ENCODE measurements around the gene ELMO2. TPM values are rescaled to one million over a fixed set of nuclear protein-coding genes. Genes with fewer than 3 reads are reported as not detected.

Gene ELMO2
- total and polyA plus RNA-seq, 5 donors from 2014 or later = 37.7 to 84.9 (median 44.8) TPM

DNA sequence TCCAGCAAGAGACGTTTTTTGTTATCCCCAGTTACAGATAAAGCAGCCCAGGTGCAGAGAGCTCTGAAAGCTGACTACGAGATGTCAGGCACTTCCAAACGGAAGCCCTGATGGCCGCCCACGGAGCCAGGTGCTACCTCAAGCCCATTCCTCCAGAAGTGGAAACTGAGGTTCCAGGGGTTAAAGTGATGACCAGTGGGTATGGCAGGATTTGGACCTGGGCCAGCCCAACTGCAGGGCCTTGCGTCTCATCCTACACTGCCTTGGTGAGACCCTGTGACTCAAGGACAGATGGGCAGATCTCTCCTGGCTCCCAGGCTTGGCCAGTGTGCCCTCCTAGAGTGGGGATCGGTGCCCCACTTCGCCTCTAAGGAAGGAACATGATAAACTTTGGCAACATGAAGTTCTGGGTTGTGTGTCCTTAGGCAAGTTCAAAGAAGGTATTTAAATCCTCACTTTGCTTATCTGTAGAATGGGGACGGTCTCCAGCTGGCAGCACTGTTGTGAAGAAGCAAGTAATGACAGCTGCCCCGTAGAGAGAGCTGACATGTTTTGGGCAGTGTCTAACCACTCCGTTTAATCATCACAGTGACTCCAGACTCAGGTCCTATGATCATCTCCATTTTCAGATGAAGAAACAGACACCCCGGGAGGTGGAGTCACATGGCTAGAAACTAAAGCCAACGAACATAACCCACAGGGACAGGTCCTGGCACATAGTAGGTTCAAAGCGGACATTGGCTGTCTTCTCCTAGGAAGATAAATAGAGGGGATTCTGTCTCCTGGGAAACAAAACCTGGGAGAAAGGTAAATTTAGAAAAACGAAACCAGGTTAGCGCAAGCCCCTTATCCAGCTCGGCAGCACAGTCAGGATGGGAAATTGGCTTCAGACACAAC, 63.7 kb downstream of the ELMO2 start:
- Mint-ChIP-seq H3K27me3 (peaks cover 24% of the 10 kb centered on the region), H3K9me3 (no peaks in the 10 kb centered on the region), H3K36me3 (peaks cover 4% of the 10 kb centered on the region), H3K27ac (peak overlapping the region; percentile 18 to 83 (median 74)), H3K4me1 (peaks cover 0 to 32% (median 15%) of the 10 kb centered on the region in 4 donors), H3K4me3 (peak overlapping the region in 3 of 4 donors; percentile 61 to 87 (median 80))
- no peak for DNase-seq
- no peak for ATAC-seq (ENCODE audit: low read depth in 2 of 2)
- Histone ChIP-seq H3K4me3 (ENCODE audit: low read depth, low read length) (peak overlapping the region; percentile 9), H3K4me1 (ENCODE audit: control insufficient read depth, insufficient read depth, low read length, poor library complexity, severe bottlenecking) (peaks cover 12% of the 10 kb centered on the region), H3K27ac (ENCODE audit: insufficient read depth, low read length, poor library complexity, severe bottlenecking) (no peak overlapping the region), H3K27me3 (ENCODE audit: control insufficient read depth, insufficient read depth, low read length) (peaks cover 7% of the 10 kb centered on the region), H3K9me3 (ENCODE audit: control insufficient read depth in 2 of 2, low read length in 2 of 2) (no peaks in the 10 kb centered on the region), H3K36me3 (ENCODE audit: control insufficient read depth, insufficient read depth, low read length) (peaks cover 4% of the 10 kb centered on the region)

DNA sequence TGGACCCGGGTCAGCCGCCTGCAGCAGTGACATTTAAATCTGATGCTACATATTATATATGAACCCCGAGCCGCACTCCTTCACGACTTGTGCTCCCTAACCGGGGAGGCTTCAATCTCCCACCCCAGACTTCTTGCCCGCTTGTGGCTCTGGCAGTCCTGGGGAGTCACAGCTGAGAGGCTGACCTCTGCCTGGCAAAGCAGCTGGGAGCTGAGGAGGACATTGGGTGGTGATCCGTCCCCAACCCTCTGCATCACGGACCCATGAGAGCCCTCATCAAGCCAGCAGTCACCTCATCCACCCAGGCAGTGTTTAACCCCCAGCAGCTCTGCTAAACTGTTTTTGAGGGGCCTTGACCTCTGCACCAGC, 64.4 kb downstream of the ELMO2 start:
- Histone ChIP-seq H3K9me3 (ENCODE audit: control insufficient read depth in 2 of 2, low read length in 2 of 2) (no peaks in the 10 kb centered on the region), H3K27me3 (ENCODE audit: control insufficient read depth, insufficient read depth, low read length) (peaks cover 7% of the 10 kb centered on the region), H3K4me1 (ENCODE audit: control insufficient read depth, insufficient read depth, low read length, poor library complexity, severe bottlenecking) (peaks cover 12% of the 10 kb centered on the region), H3K4me3 (ENCODE audit: low read depth, low read length) (no peak overlapping the region), H3K36me3 (ENCODE audit: control insufficient read depth, insufficient read depth, low read length) (peaks cover 4% of the 10 kb centered on the region), H3K27ac (ENCODE audit: insufficient read depth, low read length, poor library complexity, severe bottlenecking) (no peak overlapping the region)
- no peak overlapping the region for H3K27ac Mint-ChIP-seq
- H3K4me3 Mint-ChIP-seq = no peak overlapping the region
- H3K27me3 Mint-ChIP-seq = peaks cover 24% of the 10 kb centered on the region
- H3K36me3 Mint-ChIP-seq = peaks cover 4% of the 10 kb centered on the region
- ATAC-seq (ENCODE audit: low read depth in 2 of 2) = no peak
- H3K9me3 Mint-ChIP-seq = no peaks in the 10 kb centered on the region
- peaks cover 0 to 32% (median 14%) of the 10 kb centered on the region in 4 donors for H3K4me1 Mint-ChIP-seq
- DNase-seq = no peak

DNA sequence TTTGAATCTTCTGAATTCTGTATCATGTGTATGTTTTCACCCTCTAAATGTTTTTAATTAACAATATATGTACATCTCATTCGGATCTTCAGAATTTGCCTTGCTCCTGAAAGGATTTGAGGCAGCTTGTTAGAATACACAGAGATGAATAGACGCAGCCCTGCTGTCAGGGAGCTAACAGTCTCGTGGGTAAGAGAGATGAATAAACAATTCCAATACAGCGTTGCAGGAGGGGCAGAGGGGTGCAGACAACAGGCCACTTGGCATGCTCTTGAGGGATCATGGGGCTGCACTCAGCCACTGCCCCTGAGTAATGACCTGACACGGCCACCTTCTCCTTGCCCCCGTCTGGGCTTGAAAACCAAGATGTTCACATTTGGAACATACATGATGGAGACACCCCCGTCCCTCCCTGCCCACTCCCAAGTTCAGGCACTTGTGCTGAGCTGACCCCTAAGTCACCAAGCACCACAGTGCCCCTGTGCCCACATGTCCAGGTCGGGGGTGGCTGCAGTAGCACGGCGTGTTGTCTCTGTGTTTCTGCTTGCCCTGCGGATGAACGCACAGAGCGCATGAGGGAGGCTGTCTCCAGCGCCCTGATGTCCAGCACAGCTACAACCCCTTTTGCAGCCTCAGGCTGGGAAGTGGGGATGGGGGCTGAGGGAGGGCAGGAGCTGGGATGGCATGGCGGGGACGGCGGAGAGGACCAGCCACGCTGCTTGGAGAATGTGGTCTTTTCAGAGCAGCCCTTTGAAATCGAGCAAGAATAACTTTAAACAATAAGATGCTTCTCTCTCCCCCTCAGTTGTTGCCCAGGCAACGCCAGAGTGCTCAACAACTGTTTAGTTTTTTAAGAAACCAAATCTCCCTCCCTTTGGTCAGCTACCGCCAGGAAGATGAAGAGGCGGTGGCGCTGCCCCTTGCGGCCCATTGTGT, 65.1 kb downstream of the ELMO2 start:
- ATAC-seq (ENCODE audit: low read depth in 2 of 2) = no peak
- DNase-seq = no peak
- Mint-ChIP-seq H3K4me1 (peaks cover 0 to 32% (median 13%) of the 10 kb centered on the region in 4 donors), H3K27me3 (peaks cover 28% of the 10 kb centered on the region), H3K4me3 (no peak overlapping the region), H3K27ac (no peak overlapping the region), H3K9me3 (no peaks in the 10 kb centered on the region), H3K36me3 (peaks cover 4% of the 10 kb centered on the region)
- Histone ChIP-seq H3K36me3 (ENCODE audit: control insufficient read depth, insufficient read depth, low read length) (peaks cover 3% of the 10 kb centered on the region), H3K9me3 (ENCODE audit: control insufficient read depth in 2 of 2, low read length in 2 of 2) (no peaks in the 10 kb centered on the region), H3K27me3 (ENCODE audit: control insufficient read depth, insufficient read depth, low read length) (peaks cover 11% of the 10 kb centered on the region), H3K4me1 (ENCODE audit: control insufficient read depth, insufficient read depth, low read length, poor library complexity, severe bottlenecking) (peaks cover 12% of the 10 kb centered on the region), H3K27ac (ENCODE audit: insufficient read depth, low read length, poor library complexity, severe bottlenecking) (no peak overlapping the region), H3K4me3 (ENCODE audit: low read depth, low read length) (no peak overlapping the region)

DNA sequence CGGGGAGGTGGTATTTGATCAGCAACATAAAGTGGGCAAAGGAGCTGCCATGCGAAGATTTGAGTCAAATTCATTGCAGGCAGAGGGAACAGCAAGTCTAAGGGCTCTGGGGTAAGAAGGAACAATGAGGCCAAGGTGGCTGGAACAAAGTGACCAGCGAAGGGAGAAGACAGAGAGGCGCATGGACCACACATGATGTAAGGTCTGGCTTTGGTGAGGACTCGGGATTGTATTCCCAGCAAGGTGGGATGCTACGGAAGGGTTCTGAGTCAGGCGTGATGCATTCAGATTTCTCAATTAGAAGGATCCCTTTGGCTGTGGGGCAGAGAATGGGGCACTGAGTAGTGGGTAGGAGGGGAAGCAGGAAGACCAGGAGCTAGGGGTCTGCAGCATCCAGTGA, 67.4 kb downstream of the ELMO2 start:
- DNase-seq = no peak
- Mint-ChIP-seq H3K36me3 (no peaks in the 10 kb centered on the region), H3K4me3 (no peak overlapping the region), H3K27ac (no peak overlapping the region), H3K4me1 (peaks cover 0 to 18% (median 8%) of the 10 kb centered on the region in 4 donors), H3K27me3 (peaks cover 40% of the 10 kb centered on the region), H3K9me3 (no peaks in the 10 kb centered on the region)
- no peaks in the 10 kb centered on the region for H3K36me3 ChIP-seq (ENCODE audit: control insufficient read depth, insufficient read depth, low read length)
- H3K4me3 ChIP-seq (ENCODE audit: low read depth, low read length) = no peak overlapping the region
- no peak for ATAC-seq (ENCODE audit: low read depth in 2 of 2)
- peaks cover 12% of the 10 kb centered on the region for H3K4me1 ChIP-seq (ENCODE audit: control insufficient read depth, insufficient read depth, low read length, poor library complexity, severe bottlenecking)
- H3K27ac ChIP-seq (ENCODE audit: insufficient read depth, low read length, poor library complexity, severe bottlenecking) = no peak overlapping the region
- peaks cover 13% of the 10 kb centered on the region for H3K27me3 ChIP-seq (ENCODE audit: control insufficient read depth, insufficient read depth, low read length)
- H3K9me3 ChIP-seq (ENCODE audit: control insufficient read depth in 2 of 2, low read length in 2 of 2) = no peaks in the 10 kb centered on the region

DNA sequence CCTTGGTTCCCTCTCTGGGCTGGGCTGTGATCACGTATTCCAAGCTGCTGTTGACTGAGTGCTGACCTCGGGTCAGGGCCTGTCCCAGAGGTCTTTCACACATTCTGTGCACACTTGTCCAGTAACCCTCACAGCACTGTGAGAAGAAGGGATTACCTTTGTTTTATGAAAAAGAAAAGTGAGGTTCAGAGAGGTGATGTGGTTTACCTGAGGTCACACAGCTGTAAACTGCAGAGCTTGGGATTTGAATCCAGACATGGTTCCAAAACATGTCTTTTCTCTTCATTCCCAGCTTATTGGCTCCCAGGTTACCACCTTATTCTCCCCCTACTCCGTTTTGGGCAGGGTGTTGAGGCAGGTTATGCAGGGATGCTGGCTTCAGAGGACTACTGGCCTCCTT, 69.7 kb downstream of the ELMO2 start:
- no peaks in the 10 kb centered on the region for H3K36me3 ChIP-seq (ENCODE audit: control insufficient read depth, insufficient read depth, low read length)
- H3K9me3 ChIP-seq (ENCODE audit: control insufficient read depth in 2 of 2, low read length in 2 of 2) = no peaks in the 10 kb centered on the region
- no peak overlapping the region for H3K4me3 Mint-ChIP-seq
- peaks cover 0 to 5% (median 1%) of the 10 kb centered on the region in 4 donors for H3K4me1 Mint-ChIP-seq
- no peak for DNase-seq
- no peaks in the 10 kb centered on the region for H3K4me1 ChIP-seq (ENCODE audit: control insufficient read depth, insufficient read depth, low read length, poor library complexity, severe bottlenecking)
- peaks cover 13% of the 10 kb centered on the region for H3K27me3 ChIP-seq (ENCODE audit: control insufficient read depth, insufficient read depth, low read length)
- ATAC-seq (ENCODE audit: low read depth in 2 of 2) = no peak
- H3K27me3 Mint-ChIP-seq = peaks cover 42% of the 10 kb centered on the region
- H3K4me3 ChIP-seq (ENCODE audit: low read depth, low read length) = no peak overlapping the region
- H3K36me3 Mint-ChIP-seq = no peaks in the 10 kb centered on the region
- no peak overlapping the region for H3K27ac Mint-ChIP-seq
- H3K27ac ChIP-seq (ENCODE audit: insufficient read depth, low read length, poor library complexity, severe bottlenecking) = no peak overlapping the region
- H3K9me3 Mint-ChIP-seq = no peaks in the 10 kb centered on the region

DNA sequence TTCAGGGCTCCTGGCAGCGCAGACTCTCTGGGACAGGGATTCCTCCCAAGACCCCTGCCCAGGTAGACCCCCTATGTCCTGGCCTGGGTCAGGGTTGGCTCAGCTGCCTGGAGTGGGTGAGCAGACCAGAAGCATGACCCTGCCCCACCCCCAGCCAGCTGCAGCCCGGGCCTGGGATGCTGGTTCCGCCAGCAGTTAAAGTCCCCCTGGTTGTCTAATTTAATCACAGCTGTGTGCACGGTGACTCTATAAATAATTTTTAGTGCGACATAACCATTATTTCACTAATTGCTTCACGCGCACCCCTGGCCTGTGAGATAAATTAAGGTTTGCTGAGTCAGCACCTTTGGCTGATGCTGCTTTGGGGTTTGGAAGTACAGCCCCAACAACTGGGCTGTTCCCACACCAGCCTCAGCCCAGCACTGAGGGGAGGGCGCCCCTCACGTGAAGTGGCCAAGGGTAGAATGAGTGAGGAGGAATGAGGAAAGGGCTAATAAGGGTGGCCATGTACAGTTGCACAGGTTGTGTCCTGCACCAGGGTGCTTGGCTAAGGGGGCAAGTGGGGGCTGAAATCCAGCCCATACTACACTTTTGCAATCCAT, 72.0 kb downstream of the ELMO2 start:
- Mint-ChIP-seq H3K36me3 (no peaks in the 10 kb centered on the region), H3K27ac (no peak overlapping the region), H3K4me3 (no peak overlapping the region), H3K9me3 (peaks cover 0 to 1% (median 0%) of the 10 kb centered on the region in 7 donors), H3K27me3 (peaks cover 48% of the 10 kb centered on the region), H3K4me1 (peaks cover 0 to 5% (median under 1%) of the 10 kb centered on the region in 4 donors)
- no peak overlapping the region for H3K27ac ChIP-seq (ENCODE audit: insufficient read depth, low read length, poor library complexity, severe bottlenecking)
- no peak for ATAC-seq (ENCODE audit: low read depth in 2 of 2)
- H3K9me3 ChIP-seq (ENCODE audit: control insufficient read depth in 2 of 2, low read length in 2 of 2) = no peaks in the 10 kb centered on the region
- peaks cover 11% of the 10 kb centered on the region for H3K27me3 ChIP-seq (ENCODE audit: control insufficient read depth, insufficient read depth, low read length)
- no peak for DNase-seq
- H3K4me3 ChIP-seq (ENCODE audit: low read depth, low read length) = no peak overlapping the region
- H3K36me3 ChIP-seq (ENCODE audit: control insufficient read depth, insufficient read depth, low read length) = no peaks in the 10 kb centered on the region
- H3K4me1 ChIP-seq (ENCODE audit: control insufficient read depth, insufficient read depth, low read length, poor library complexity, severe bottlenecking) = no peaks in the 10 kb centered on the region

DNA sequence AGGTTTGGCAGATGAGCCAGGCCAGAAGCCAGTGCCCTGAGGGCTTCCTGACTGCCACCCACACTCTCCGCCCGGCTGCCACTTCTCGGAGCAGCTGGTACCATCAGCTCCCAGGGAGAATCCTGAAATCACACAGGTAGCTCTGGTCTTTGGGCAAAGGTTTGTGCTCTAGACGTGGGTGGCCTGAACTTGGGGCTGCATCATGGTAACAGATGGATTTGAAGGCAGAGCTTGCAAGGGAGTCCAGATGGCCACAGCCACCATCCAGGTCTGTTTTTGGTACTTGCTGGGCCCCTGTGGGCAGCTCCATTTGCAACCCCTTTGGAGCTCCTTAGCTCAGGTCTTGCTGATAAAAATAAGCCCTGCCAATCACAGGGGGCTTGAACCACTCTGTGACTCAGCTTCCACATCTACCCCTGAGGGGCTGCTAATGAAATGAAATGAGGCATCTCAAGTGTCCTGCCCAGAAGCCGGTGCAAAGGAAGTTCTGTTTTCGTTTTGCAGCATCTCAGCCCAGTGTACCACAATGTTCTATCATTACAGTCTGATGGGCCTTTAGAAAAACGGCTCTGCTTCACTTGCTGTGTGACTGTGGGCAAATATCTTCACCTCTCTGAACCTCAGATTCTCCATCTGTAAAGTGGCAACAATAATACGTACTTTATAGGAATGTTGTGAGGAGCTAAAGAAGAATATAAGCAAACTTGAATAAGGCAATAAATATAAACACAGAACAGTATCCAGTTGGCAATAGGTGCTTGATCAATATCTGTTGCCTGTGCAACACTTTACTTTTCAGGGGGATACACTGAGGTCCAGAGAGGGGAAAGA, 73.0 kb downstream of the ELMO2 start:
- Mint-ChIP-seq H3K9me3 (peaks cover 0 to 1% (median 0%) of the 10 kb centered on the region in 7 donors), H3K27me3 (peaks cover 47% of the 10 kb centered on the region), H3K4me3 (no peak overlapping the region), H3K36me3 (no peaks in the 10 kb centered on the region), H3K4me1 (peaks cover 0 to 2% (median 0%) of the 10 kb centered on the region in 4 donors), H3K27ac (no peak overlapping the region)
- Histone ChIP-seq H3K36me3 (ENCODE audit: control insufficient read depth, insufficient read depth, low read length) (no peaks in the 10 kb centered on the region), H3K9me3 (ENCODE audit: control insufficient read depth in 2 of 2, low read length in 2 of 2) (no peaks in the 10 kb centered on the region), H3K4me1 (ENCODE audit: control insufficient read depth, insufficient read depth, low read length, poor library complexity, severe bottlenecking) (no peaks in the 10 kb centered on the region), H3K27me3 (ENCODE audit: control insufficient read depth, insufficient read depth, low read length) (peaks cover 6% of the 10 kb centered on the region), H3K27ac (ENCODE audit: insufficient read depth, low read length, poor library complexity, severe bottlenecking) (no peak overlapping the region), H3K4me3 (ENCODE audit: low read depth, low read length) (no peak overlapping the region)
- ATAC-seq (ENCODE audit: low read depth in 2 of 2) = no peak
- DNase-seq = no peak

All from CD4-positive, CD25-positive, alpha-beta regulatory T cell (primary cell).